Measurements from ENCODE around the gene RAF1. TPM values are rescaled to one million over a fixed set of nuclear protein-coding genes. Genes with fewer than 3 reads are reported as not detected.
"Not testable (repeated sequence)": the region's sequence is repeated elsewhere in the genome, so short reads cannot be mapped to it uniquely, and the experiment has no call there.

RAF1 gene

DNA sequence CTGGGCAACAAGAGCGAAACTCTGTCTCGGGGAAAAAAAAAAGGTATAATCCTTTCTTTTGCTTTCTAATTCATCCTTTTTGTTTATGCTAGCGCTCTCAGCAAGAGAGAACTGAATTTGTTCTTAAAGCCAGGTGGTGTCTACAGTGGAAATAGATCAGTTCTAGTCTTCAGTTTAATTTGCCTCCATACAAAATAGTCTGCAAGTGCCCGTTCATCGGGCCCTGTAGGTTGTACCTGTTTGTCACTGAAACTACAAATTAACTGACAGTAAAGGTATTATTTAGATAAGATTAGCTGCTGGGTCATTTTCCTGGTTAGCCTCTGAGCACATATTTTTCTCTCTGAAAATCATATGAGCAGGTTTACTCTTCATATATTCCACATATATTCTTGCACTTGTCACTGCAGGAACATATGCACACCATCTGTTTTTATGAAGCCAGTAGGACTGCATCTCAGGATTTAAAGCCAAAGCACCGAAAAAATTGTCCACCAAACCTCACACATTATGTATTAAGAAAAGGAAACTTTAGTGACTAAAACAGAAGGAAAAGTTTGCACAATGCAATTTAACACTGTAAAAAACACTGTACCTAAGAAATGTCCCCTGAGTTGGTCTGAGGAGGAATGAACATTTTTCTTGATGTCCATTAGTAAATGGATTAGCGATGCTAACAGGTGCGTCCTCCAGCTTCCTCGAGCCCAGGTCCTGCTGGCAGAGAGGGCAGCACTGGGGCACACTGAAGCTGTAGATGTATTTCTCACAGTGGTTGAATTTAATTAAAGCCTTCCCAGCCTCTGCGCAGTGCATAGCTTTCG, 119.1 kb downstream of the RAF1 start:
- H3K4me3 ChIP-seq (ENCODE audit: low read length), result no peak overlapping the region
- no peak overlapping the region for H2BK5ac ChIP-seq (ENCODE audit: low read length)
- H3K27ac ChIP-seq (ENCODE audit: low read depth, low read length), result no peak overlapping the region

DNA sequence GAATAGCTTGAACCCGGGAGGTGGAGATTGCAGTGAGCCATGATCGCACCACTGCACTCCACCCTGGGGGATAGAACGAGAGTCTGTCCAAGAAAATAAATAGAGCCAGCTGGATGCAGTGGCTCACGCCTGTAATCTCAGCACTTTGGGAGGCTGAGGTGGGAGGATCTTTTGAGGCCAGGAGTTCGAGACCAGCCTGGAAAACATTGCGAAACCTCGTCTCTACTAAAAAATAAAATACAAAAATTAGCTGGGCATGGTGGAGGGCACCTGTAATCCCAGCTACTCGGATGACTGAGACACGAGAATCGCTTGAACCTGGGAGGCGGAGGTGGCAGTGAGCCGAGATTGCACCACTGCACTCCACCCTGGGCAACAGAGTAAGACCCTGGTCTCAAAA, 120.4 kb downstream of the RAF1 start:
- not testable (repeated sequence) for H3K18ac ChIP-seq (ENCODE audit: low read length); H3K4me1 ChIP-seq (ENCODE audit: control insufficient read depth, low read depth, low read length); H3K79me1 ChIP-seq (ENCODE audit: low read length); H3K4ac ChIP-seq (ENCODE audit: low read depth, low read length); H2BK5ac ChIP-seq (ENCODE audit: low read length); H3K27me3 ChIP-seq (ENCODE audit: insufficient read depth, low read length, poor library complexity); H3K23ac ChIP-seq (ENCODE audit: low read length); H3K4me2 ChIP-seq (ENCODE audit: low read length); H4K8ac ChIP-seq (ENCODE audit: low read depth, low read length); H3K27ac ChIP-seq (ENCODE audit: low read depth, low read length); DNase-seq; H3K9ac ChIP-seq (ENCODE audit: low read length); H2BK120ac ChIP-seq (ENCODE audit: low read depth, low read length); H3K56ac ChIP-seq (ENCODE audit: low read length); H3K36me3 ChIP-seq (ENCODE audit: control insufficient read depth, insufficient read depth, low read length); H3K79me2 ChIP-seq (ENCODE audit: control insufficient read depth, insufficient read depth, low read length); H2AK5ac ChIP-seq (ENCODE audit: low read length); H4K5ac ChIP-seq (ENCODE audit: low read length); H3K4me3 ChIP-seq (ENCODE audit: low read length); H2BK15ac ChIP-seq (replicated peaks; ENCODE audit: low read depth)
- no CpG with 5 or more reads among the region's 12 CpGs for WGBS (ENCODE audit: extremely low coverage, insufficient coverage, low lambda C conversion rate)

More for the DNA sequence above, 119.1 kb downstream of the RAF1 start:
- H2BK15ac ChIP-seq (replicated peaks; ENCODE audit: low read depth), result no peak overlapping the region
- H3K4ac ChIP-seq (ENCODE audit: low read depth, low read length), result no peak overlapping the region
- no peak overlapping the region for H2AK5ac ChIP-seq (ENCODE audit: low read length)
- H3K18ac ChIP-seq (ENCODE audit: low read length), result no peak overlapping the region
- H3K4me1 ChIP-seq (ENCODE audit: control insufficient read depth, low read depth, low read length), result no peaks in the 10 kb centered on the region
- no peak overlapping the region for H3K9ac ChIP-seq (ENCODE audit: low read length)
- no peak overlapping the region for H3K56ac ChIP-seq (ENCODE audit: low read length)
- H3K27me3 ChIP-seq (ENCODE audit: insufficient read depth, low read length, poor library complexity), result no peaks in the 10 kb centered on the region
- H2BK120ac ChIP-seq (ENCODE audit: low read depth, low read length), result no peak overlapping the region
- no peaks in the 10 kb centered on the region for H3K79me2 ChIP-seq (ENCODE audit: control insufficient read depth, insufficient read depth, low read length)
- no peak overlapping the region for H3K23ac ChIP-seq (ENCODE audit: low read length)
- DNase-seq, result no peak
- no CpG with 5 or more reads among the region's 11 CpGs for WGBS (ENCODE audit: extremely low coverage, insufficient coverage, low lambda C conversion rate)
- H4K5ac ChIP-seq (ENCODE audit: low read length), result no peak overlapping the region
- no peak overlapping the region for H4K8ac ChIP-seq (ENCODE audit: low read depth, low read length)
- H3K4me2 ChIP-seq (ENCODE audit: low read length), result no peak overlapping the region
- no peaks in the 10 kb centered on the region for H3K79me1 ChIP-seq (ENCODE audit: low read length)
- H3K36me3 ChIP-seq (ENCODE audit: control insufficient read depth, insufficient read depth, low read length), result no peaks in the 10 kb centered on the region

DNA sequence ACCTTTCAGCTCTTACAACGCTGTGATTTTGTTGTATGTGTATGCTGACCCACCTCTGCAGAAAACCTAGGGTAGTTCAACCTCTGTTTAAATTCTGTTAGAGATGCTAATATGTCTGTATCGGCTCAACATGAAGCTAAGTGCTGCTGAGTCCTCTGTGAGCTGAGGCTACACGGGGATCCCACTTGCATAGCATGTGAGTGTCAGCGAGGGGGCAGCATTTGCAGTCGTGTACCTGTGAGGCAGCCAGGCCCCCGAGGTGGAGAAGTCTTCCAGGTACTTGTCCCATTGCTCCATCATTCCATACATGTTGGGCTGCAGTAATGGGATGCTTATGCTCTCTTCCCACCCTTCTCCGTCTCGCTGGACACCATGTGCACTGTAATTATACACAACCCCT, 122.3 kb downstream of the RAF1 start:
- Histone ChIP-seq H3K27ac (ENCODE audit: low read depth, low read length) (no peak overlapping the region), H3K4ac (ENCODE audit: low read depth, low read length) (no peak overlapping the region), H3K36me3 (ENCODE audit: control insufficient read depth, insufficient read depth, low read length) (peaks cover 1% of the 10 kb centered on the region), H2BK120ac (ENCODE audit: low read depth, low read length) (no peak overlapping the region), H4K8ac (ENCODE audit: low read depth, low read length) (no peak overlapping the region), H2AK5ac (ENCODE audit: low read length) (no peak overlapping the region), H3K4me1 (ENCODE audit: control insufficient read depth, low read depth, low read length) (no peaks in the 10 kb centered on the region), H3K56ac (ENCODE audit: low read length) (no peak overlapping the region), H3K79me2 (ENCODE audit: control insufficient read depth, insufficient read depth, low read length) (no peaks in the 10 kb centered on the region), H3K4me2 (ENCODE audit: low read length) (no peak overlapping the region), H3K9ac (ENCODE audit: low read length) (no peak overlapping the region), H3K23ac (ENCODE audit: low read length) (no peak overlapping the region), H3K4me3 (ENCODE audit: low read length) (no peak overlapping the region), H3K27me3 (ENCODE audit: insufficient read depth, low read length, poor library complexity) (no peaks in the 10 kb centered on the region), H2BK15ac (replicated peaks; ENCODE audit: low read depth) (no peak overlapping the region), H4K5ac (ENCODE audit: low read length) (no peak overlapping the region), H2BK5ac (ENCODE audit: low read length) (no peak overlapping the region), H3K79me1 (ENCODE audit: low read length) (no peaks in the 10 kb centered on the region), H3K18ac (ENCODE audit: low read length) (no peak overlapping the region)
- DNase-seq, result peak; percentile 54
- no CpG with 5 or more reads among the region's 8 CpGs for WGBS (ENCODE audit: extremely low coverage, insufficient coverage, low lambda C conversion rate)

DNA sequence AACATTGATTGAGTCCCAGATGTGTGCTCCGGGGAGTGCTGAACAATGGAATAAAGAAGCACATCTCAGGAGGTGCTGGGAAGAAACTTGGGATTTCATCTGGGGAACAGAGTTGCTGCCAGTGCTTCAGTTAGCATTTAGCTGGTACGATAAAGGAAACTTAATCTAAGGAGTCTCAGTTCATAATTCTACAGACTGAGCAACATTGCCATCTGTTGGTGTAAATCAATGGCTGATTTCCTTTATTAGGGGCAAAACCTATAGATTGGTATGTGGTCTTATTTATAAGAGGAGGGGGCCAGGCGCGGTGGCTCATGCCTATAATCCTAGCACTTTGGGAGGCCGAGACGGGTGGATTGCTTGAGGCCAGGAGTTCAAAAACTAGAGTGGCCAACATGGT, 127.5 kb downstream of the RAF1 start:
- Histone ChIP-seq H3K79me2 (ENCODE audit: control insufficient read depth, insufficient read depth, low read length) (no peaks in the 10 kb centered on the region), H2BK120ac (ENCODE audit: low read depth, low read length) (no peak overlapping the region), H3K4me1 (ENCODE audit: control insufficient read depth, low read depth, low read length) (no peaks in the 10 kb centered on the region), H3K4me2 (ENCODE audit: low read length) (no peak overlapping the region), H3K27ac (ENCODE audit: low read depth, low read length) (no peak overlapping the region), H3K18ac (ENCODE audit: low read length) (no peak overlapping the region), H2BK5ac (ENCODE audit: low read length) (no peak overlapping the region), H3K79me1 (ENCODE audit: low read length) (no peaks in the 10 kb centered on the region), H3K27me3 (ENCODE audit: insufficient read depth, low read length, poor library complexity) (no peaks in the 10 kb centered on the region), H3K4me3 (ENCODE audit: low read length) (no peak overlapping the region), H3K56ac (ENCODE audit: low read length) (no peak overlapping the region), H4K5ac (ENCODE audit: low read length) (no peak overlapping the region), H4K8ac (ENCODE audit: low read depth, low read length) (no peak overlapping the region), H3K4ac (ENCODE audit: low read depth, low read length) (no peak overlapping the region), H3K23ac (ENCODE audit: low read length) (no peak overlapping the region), H3K9ac (ENCODE audit: low read length) (no peak overlapping the region), H2BK15ac (replicated peaks; ENCODE audit: low read depth) (no peak overlapping the region), H3K36me3 (ENCODE audit: control insufficient read depth, insufficient read depth, low read length) (peaks cover 1% of the 10 kb centered on the region), H2AK5ac (ENCODE audit: low read length) (no peak overlapping the region)
- no peak for DNase-seq
- no CpG with 5 or more reads among the region's 6 CpGs for WGBS (ENCODE audit: extremely low coverage, insufficient coverage, low lambda C conversion rate)

Small RNA genes lying within 50 kb of the gene (small RNA-seq; reads per million reads assigned to genes)
- gene CRIP1P1 (ENCODE audit: insufficient read depth) (not detected), gene RF00017 (ENCODE audit: insufficient read depth) (not detected)
